NCI-H1417 treated with DMSO at 0.1 percent for 48 hours (cell line): ENCODE measurements around the gene TPRA1.

Experiments used
- DNase-seq: peaks from one replicate; lab custom pipeline; 2025; lab: John Stamatoyannopoulos, UW

The TPRA1 gene

DNA sequence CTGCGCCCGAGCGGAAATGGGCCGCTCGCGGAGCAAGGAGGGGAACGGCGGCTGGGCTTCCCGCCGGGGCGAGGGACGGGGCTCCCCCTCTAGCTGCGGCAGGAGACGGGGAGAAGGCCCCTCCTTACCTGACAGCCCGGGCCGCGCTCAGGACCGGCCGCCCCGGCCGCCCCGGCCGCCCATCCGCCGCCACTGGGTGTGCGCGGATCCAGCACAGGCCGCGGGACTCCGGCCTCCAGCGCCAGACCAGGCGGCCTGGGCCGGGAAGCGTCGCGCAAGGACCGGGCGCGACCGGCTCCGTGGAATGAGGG lies 296 bp downstream of the TPRA1 start:
- DNase-seq, result no peak

DNA sequence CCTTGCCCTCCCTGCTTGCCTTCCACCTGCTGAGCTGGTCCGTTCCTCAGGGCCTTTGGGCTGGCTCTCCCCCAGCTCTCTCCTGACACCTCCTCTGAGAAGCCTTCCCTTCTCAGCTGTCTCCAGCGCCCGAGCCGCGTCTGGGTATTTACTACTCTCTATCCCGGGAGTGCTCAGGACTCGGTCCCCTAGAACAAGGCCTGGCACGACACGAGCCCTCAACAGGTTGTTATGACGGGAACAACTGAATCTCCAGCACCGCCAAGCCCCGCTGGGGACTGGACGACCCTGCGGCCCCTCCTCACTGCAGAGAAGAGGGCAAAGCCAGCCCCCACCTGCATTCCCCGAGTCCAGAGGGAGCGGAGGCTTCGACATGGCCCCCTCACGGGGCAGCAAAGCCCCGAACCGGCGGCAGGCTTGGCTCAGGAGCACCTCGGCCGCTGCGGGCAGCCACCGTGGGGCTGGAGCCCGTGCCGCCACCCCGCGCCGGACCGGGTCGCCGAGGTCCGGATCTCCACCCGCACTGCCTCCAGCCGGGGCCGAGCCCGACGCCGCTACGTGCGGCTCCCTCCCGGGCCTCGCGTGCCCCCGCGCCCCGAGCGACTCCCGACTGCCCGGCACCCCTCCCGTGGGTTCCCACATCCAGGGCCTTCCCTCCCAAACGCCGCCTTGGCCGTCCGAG lies 792 bp downstream of the TPRA1 start:
- no peak for DNase-seq

DNA sequence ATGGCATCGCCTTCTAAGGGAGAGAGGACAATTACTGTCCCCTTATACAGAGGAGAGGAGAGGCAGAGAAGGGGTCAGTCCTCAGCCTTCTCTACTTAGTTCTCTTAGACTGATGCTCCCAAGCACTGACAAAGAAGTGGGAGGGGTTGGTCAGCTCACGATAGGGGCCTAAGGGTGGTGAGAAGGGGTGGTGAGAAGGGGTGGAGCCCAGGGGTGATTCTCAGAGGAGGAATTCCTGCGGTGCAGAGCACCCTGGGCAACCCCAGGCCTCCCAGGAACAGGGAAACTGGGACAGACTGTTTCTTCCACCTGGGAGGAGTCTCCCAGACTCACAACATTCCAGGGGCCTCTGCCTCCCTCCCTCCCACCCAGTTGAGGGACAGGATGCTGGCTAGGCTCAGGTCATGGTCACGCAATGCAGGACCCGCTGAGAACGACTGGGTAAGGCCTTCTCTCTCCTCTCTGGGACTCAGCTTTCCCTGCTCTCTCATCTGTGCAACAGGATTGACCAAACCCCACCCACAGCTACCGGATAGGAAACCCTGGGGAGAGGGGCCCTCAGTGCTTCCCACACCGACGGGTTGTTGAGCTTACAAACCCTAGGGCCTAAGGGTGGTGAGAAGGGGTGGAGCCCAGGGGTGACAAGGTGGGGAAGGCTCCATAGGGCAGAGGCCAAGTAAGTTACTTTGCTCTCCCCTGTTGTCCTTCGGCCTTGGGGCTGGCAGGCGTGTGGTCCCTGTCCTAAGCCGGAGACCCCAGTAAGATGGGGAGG lies 1.5 kb downstream of the TPRA1 start:
- no peak for DNase-seq

DNA sequence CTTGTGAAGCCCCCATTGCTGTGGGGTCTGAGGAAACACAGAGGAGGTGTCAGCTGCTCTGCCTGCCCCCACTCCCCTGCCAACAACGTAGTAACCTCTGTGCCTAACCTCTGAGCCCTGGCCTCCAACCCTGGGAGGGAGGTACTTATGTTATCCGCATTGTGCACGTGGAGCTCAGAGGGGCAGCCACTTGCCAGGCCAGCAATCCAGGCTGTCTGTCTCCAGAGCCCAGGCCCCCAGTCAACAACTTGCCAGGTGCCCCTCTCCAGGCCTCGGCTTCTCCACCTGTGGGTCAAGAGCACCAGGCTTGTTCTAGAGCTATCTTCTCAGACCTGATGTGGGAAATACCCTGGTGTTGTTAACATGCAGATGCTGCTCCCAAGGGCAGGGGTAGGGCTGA lies 2.7 kb downstream of the TPRA1 start:
- no peak for DNase-seq

DNA sequence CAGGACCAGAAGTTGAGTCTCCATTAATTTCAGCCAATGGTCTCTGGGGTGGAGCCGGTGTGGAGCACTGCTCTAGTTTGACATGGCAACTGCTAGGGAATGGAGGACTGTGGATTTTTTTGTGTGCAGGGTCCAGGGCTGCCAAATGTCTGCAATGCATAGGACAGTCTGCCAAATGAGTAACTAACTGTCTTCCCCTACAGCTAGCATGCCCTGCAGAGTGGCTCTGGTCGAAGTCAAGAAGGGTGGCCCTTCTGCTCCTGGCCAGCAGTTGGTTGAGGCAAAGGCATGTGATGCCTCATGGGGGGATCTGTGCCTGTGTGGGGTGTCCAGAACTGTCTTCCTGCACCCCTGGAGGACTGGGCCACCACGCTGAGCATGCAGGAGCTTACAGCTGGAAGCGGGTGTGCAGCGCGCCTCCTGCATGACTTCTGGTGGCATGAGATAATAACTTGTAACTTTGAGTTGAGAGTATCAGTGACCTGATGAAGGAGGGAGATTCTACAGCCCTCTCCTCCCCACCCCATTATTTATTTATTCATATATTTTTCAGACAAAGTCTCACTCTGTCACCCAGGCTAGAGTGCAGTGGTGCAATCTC lies 4.6 kb downstream of the TPRA1 start:
- DNase-seq, result no peak

DNA sequence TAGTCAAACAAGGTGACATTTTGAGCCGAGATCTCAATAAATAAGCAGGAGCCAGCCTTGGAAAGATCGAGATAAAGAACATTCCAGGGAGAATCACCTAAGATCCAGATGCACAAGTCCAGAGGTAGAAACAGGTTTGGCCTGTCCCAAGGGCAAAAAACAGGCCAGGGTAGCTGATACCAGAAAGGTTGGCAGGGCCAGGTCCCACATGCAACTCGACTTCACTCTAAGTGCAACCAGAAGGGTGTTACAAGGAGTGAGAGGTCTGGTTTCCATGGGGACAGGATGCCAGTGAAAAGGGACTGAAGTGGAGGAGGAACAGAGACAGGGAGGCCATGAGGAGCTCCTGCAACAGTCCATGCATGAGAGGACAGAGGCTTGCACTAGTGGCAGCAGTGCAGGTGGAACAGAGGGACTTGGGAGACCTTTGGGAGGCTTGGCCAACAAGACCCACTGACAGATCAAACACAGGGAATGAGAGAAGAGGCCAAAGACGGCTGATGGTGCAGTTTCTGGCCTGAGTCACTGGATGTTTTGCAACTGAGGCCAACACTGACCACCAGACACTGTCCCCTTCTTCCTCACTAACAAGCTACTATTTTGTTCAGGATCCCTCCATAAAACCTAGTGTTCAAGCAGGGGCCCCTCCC lies 5.2 kb downstream of the TPRA1 start:
- DNase-seq, result no peak

DNA sequence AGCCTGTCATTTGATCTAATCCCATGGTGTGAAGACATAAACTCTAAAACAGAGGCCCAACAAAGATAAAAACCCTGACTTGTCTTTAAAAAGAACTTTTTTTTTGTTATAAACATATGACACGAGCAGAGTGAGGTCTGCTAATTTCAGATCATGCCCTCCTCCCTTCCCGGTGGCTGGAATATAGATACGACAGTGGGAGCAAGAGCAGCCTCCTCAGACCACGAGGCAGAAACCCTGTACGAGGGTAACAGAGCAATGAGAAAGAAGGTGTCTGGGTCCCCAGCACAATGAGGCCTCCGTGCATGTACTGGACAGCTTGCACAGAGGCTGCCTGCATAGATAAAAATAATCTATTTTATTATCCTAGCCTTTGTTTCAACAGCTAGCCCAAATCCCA lies 5.8 kb downstream of the TPRA1 start:
- DNase-seq, result no peak

DNA sequence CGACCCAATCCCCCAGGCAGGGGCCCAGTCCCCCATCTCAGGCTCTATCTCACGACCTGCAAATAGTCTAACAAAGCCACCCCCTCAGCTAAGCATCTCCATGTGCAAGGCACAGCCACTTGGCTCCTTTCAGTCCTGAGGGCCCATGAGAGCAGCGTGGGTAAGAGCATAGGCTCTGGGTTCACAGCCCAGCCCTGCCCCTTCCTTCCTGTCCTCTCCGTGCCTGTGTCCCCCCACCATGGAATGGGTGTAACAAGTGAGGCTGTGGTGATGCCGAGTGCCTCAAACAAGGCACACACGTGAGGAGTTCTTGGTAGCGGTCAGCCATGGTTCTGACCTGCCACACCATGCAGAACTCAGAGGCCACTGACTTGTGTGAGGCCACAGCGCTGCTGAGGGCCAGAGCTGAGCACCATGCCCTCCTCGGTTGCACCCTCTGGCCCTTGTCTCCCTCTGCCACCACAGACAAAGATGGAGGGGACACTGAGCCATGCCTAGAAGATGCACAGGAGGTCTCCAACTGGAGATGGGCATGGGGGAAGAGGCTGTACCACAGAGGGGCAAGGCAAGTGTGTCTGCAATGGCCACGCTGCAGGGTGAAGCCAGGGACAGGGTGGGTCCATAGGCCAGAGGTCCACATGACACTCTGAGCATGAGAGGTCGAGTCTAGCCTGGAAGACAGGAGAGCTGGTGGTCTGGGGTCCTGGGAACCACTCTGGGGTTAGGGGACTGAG lies 10.0 kb downstream of the TPRA1 start:
- DNase-seq, result no peak

DNA sequence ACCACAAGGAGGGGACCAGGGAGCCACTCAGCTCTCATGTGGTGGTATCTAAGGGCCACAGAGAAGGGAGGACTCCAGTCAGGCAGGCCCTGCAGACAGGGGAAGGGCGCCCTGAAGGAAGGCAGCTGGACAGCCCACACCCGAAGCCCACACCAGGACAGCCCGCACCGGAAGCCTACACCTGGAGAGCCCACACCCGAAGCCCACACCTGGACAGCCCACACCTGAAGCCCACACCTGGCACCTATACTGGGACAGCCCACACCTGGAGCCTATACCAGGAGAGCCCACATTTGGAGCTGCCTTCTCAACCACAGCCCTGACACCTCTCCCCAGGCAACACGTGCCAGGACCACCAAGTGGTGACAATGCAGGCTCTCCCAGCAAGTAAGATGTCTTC lies 11.7 kb downstream of the TPRA1 start:
- no peak for DNase-seq

DNA sequence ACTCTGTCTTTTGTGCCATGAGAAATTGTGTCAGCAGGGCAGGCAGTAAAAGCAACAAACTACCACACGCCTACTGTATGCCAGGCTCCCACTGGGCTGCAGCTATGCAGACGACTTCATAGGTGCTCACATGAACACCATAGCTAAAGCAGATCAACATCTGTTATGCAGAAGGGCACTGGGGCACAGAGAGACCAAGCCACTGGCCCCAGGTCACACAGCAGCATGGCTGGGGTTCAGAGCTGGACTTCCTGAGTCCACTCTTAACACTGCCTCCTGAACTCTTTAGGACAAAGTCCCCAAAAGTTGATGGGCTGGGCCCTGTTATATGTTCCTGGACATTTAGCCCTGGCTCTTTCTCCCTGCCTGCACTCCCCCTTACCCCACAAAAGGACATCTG lies 12.4 kb downstream of the TPRA1 start:
- DNase-seq, result no peak

DNA sequence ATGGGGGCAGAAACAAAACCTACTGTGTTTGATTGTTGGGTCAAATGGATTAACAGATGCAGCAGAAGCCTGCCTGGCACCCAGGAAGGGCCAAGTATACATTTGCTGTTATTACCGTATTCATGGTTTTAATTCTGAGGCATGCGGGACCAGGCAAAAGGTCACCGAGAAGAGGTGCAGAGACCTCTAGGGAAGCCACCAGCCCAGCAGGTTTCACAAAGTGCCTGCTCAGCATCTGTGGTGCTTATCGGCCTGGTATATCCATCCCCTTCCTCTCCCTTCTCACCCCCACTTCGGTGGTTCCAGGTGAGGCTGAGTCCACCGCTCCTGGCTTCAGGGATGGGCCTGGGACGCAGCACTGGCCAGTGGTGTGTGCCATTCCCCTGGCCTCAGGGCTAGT lies 13.1 kb downstream of the TPRA1 start:
- no peak for DNase-seq

DNA sequence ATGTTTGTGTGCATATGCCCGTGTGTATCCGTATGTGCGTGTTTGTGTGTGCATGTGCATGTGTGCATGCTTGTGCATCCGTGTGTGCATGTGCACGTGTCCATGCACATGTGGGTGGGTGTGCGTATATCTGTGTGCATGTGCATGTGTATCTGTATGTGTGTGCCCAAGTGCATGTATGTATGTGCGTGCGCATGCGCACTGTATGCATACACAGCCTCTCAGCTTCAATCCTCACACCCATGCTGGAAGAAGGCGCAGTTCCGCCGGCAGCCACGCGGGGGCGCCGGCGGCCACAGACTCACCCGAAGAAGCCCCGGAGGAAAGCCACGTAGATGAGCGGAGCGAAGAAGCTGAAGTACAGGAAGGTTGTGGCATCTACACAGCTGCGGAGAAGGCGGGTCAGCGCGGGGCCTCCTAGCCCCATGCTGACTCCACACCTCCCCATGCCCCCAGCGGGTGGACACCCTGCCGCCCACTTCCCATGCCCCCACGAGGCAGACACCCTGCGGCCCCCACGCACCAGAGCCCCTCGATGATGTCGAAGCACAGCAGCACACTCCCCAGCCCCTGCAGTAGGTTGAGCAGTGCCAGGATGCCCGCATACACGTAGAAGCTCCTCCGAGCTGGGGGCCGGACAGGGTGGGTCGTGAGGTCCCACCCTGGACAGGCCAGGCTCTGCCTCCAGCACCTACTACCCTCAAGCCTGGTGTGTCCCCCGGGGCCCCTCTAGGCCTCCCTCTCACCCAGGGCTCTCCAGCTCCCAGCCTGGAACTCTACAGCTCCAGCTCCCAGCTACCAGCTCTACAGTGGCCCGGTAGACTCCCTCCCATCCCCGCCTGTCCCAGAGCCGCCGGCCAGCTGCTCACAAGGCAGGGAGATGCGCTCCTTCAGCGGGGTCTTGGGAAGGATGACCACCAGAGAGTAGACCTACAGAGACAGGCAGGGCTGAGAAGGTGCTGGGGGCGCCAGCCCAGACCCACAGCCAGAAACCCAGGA lies 15.4 kb downstream of the TPRA1 start:
- DNase-seq, result peak; percentile 39

DNA sequence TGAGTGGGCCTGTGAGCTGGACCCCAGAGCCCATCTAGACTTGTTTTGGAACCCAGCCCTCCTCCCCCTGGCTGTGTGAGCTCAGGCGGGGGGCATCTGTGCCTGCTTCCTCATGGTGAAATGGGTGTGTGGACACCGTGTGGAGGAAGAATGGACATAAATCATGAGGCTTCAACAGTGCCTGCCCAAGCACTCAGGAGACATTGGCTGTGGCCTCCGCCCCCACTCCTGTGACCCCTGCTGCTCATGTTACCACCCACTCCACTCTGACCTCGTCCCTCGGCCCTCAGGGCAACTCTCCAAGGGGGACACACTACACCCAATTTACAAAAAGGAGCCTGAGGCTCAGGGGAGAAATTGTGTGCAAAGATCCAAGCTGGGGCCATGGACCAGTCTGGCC lies 16.6 kb downstream of the TPRA1 start:
- no peak for DNase-seq

DNA sequence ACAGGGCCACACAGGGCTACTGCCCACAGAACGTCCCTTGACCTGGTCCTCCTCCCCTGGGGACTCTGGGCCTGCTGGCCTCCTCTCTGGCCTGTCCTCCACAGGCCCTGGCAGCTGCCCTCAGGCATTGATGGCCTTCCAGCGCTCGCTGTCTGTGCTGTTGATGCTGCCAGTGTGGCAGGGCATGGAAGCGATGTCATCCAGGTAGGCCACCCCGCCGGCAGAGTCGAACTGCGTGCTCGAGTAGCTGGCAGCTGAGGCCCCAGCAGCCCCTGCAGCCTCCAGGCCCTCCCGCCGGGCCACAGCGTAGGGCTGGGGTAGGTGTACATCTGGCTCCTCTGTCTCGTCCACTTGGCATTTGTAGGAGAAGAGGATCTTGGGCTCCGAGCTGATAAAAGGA lies 17.1 kb downstream of the TPRA1 start:
- no peak for DNase-seq

DNA sequence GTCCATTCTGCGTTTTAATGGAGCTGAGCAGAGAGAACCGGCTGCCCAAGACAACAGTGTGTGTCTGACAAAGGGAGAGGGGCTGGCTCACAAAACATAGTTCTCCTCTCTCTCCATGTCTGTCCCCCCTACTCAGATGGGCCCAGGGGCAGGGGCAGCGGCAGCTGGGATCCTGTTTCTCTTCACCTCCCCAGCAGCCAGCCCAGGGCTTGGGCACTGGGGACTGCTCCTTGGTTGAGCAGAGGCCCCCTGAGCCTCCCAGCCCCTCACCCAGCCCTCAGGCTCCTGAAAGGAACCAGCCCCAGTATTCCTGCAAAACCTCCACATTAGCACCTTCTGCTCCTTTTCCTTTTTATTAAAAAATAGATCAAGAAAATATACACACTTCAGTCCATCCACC lies 17.8 kb downstream of the TPRA1 start:
- no peak for DNase-seq

DNA sequence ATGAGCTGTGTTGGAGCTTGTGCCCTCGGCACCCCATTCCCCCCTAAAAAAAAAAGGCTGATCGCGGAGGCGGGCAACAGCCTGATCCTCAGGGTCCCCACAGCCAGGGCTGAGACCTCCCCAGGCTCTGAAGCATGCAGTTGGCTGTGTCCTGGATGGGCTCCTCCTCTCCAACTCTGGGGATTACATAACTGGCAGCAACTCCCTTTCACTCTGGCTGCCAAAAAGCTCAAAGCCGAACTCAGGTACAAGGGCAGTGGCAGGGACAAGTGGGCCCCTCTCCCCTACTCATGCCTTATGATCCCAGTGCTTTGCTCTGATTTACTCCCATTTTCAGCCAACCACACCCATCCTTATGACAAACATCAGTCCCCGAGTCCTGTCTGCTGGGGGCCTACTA lies 18.3 kb downstream of the TPRA1 start:
- no peak for DNase-seq

DNA sequence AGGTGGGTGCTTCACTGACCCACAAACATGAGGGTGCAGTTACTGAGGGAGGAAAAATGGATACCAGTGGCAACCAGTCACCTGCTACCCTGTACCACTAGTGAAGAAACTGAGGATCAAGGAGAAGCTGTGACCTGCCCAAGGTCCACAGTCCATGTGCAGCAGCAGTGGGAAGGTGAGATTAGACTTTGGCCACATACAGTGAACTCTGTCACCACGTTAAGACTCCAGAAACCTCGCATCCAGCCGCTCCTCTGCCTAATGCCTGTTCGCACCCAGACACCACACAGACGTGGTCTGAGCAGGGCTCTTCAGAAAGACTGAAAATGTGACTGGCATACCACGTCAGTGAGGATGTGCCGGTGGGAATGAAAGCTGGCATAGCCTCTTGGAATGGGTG lies 20.0 kb downstream of the TPRA1 start:
- DNase-seq, result no peak

DNA sequence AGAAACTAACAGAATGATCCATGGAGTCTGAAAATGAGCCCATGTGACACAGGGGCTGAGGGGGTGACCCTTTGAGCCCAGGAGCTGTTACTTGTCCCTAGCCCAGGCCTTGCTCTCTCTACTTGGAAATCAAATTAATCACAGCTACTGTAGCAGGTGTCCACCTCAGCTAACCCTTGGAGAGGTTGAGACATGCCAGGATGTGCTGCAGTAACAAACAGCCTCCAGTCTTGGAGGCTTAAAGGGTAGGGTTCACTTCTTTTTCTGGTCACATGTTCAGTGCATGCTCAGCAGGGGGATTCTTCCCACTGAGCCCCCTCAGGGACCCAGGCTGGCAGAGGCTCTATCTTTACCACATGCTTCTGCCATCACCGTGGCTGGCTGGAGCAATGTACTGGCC lies 21.4 kb downstream of the TPRA1 start:
- no peak for DNase-seq

DNA sequence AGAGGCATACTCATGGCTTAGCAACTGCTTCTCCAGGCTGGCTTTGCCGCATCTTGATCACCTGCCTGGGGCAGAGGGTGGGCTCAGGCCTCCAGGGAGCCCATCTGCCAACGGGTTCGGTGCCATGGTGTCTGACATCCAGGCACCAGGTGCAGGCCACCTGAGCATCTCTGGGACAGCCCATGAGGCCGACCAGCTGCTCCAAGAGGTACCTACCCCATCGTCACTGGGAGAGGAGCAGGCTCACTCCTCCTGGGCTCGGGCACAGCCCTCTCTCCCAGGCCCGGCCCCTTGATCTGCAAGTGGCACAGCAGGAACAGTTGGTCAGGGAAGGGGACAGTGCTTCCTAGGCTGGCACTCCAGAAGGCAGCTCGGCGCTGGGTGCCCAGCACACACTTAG lies 21.9 kb downstream of the TPRA1 start:
- no peak for DNase-seq

DNA sequence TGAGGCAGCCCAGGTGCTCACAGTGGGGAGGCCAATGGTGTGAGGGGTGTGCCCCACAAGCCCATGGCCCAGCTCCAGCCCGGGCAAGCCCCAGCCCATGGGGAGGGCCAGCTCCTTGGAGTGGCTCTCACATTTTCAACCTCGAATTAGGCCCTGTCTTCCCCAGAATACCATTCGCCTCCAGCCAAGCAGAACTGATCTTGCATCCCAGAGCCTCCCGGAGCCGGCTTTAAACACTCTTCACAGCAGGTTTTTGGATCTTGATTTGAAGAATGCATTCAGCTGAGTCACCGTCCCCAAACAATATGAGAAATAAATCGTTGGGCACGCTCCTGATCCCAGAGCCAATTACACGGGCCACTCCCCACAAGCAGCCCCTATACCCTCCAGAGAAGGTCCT lies 23.7 kb downstream of the TPRA1 start:
- no peak for DNase-seq

DNA sequence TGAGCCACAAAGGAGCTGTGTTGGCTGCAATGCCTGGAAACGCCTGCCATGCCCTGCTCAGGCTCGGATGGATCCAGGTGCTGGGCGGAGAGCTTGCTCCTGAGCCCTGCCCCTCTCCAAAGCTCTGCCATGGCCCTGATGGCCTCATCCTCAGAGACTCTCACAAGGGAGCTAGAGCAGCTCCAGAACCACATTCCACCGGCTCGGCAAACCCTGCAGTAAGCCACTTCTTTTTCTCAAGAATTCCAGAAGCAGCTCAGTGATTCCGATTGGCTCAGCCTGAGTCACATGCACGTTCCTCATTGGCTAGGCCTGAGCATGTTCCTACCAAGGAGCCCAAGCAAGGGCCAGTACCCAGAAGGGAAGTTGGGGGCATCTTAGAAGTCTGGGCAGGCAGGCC lies 24.8 kb downstream of the TPRA1 start:
- no peak for DNase-seq
